MV-4-11 (cell line): Measurements from ENCODE around the gene STX18.

Experiments used
- DNase-seq: peaks from one replicate; lab custom pipeline; 2025; lab: John Stamatoyannopoulos, UW

The STX18 gene

DNA sequence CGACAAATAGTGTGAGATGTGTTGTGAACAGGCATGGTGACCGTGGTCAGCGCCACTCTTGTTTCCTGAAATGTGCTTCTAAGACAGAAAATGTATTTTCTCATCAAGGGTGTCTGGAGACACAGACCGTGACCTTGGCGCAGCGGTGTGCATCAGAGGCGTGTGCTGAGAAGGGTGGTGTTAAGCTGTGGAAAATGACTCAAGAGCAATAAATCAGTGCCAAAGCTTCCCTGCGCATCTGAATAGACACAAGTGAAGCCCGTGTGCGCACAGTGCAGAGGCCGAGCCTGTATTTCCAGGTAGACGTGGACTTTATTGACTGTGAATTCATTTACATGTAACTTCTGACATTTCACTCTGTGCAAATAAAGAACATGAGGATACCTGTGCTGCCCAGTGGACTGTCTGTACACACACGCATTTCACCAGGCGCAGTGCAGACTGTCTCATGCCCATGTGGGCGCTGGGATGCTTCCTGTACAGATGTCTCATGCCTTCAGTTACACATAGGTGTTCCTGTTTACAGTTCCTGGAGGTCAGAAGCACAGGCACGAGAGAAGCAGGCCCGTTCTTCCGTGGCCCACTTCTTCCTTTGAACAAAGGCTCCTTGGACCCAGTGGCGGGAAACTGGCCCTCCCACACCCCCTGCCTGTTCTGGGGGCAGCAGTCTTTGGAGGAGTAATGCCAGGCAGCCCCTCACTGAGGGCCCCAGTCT is 123.0 kb downstream of the STX18 start:
- no peak for DNase-seq

GRCh38 chr4:4417886-4418285 is 124.0 kb downstream of the STX18 start:
- DNase-seq, result no peak

DNA sequence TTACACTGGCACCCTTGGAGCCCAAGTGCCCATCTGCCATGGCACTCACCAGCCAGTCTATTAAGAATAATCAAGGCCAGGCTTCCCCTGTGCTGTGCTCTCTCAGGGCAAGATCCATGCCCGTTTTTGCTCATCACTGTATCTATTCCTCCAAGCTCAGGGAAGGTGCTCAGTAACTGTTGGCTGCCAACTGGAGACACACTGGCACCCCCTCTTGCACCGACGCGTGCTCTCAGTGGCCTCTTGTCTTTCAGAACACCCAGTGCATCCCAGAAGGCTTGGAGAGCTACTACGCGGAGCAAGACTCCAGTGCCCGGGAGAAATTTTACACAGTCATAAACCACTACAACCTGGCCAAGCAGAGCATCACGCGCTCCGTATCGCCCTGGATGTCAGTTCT is 124.9 kb downstream of the STX18 start:
- no peak for DNase-seq

DNA sequence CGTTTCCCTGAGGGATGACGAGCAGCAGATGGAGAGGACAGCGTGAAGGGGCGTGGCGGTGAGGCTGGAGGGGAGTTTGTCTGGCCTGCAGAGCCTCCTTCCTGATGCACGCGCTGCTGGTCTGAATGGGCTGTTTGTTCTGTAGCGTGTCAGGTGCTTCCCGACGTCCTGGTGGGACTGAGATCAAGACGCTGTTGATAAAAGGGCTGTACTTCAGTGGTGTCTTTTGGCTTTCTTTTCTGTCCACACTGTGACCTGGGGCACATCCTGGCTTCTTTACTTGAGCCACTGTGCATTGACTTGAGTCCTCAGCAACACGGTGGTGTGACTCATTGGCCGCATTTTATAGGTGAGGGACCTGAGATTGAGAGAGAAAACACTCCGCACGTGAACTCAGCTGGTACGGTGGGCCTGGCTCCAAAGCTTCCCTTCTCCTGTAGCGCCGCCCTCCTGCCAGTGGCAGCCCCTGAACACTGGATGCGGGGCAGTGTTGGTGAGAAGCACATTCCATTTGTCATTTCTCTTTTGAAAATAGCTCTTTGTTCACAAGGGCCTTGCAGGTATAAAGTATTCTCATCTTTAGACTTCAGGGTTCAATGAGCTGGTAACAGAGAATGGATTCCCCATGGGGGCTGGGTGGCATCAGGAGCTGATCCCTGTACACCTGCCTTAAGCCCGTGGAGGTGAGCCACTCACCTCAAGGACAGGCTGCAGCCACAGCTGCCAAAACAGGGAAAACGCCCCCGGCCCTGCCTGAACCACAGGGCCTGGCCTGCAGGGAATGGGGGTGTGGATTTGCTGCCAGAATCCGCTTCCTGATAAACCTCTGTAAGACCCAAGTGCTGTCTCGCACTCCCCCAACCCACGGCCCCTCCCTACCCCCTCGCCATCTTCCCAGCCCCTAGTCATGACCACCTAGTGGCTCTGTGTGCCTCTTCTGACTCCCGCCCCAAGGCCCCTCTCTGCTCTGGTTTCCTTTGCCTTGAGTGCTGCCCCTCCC is 125.7 kb downstream of the STX18 start:
- no peak for DNase-seq

DNA sequence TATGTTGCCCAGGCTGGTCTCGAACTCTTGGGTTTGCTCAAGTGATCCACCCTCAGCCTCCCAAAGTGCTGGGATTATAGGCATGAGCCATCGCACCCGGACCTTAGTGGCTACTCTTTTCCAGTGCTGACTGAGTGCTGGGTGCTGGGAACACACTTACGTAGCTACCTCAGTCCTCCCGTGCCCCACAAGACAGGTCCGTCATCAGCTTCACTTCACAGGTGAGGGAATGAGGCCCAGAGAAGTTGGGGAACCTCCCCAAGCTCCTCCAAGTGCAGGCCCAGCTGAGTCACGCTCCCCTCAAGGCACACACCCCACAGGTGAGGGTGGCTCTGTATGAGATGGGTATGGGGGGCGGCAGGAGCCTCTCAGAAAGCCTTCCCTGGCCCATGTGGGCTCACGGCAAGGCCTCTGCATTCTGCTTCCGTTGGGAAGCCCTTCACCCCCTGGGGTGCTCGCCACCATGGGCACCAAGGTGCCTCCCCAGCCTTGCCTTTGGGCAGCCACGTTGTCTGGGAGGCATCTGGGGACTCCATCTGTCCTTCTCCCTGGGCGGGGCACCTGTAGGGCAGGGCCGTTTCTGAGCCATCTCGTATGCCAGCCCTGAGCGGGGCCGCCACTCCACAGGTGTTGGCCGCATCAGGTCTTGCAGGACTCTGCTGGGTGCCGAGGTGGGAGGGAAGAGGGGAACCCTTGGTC is 126.6 kb downstream of the STX18 start:
- DNase-seq, result no peak

DNA sequence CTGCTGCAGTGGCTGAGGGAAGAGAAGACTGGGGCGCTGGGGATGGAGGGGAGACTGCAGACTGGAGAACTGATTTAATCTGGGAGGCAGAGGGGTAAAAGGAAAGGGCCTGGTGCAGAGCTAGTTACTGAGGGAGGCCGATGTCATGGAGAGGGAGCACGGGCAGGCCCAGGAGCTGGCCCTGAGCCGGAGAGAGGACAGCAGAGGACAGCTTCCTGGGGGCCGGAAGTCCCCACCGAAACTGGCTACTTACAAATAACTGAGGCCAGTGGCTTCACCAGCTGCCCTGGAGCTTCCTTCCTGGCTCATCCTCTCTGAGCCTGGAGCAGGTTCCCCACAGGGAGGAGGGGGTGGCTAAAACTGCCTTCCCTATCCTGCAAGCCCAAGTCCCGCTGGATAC is 128.0 kb downstream of the STX18 start:
- no peak for DNase-seq

DNA sequence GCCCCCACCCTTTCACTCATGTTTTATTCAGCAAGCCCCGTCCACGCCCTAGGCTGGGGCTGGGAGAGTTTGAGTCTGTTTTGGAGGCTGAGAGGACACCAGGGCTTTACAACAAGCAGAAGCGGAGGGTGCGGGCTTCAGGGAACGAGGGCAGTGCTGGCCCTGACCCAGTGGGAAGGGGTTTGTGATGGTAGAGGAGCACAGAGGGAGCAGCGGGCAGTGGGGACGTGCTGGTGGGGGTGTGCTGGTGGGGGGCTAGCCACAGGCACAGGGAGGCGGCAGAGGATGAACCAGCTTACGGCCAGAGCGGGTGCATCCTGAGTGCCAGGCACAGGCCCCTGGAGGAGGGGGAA is 128.5 kb downstream of the STX18 start:
- DNase-seq, result no peak

DNA sequence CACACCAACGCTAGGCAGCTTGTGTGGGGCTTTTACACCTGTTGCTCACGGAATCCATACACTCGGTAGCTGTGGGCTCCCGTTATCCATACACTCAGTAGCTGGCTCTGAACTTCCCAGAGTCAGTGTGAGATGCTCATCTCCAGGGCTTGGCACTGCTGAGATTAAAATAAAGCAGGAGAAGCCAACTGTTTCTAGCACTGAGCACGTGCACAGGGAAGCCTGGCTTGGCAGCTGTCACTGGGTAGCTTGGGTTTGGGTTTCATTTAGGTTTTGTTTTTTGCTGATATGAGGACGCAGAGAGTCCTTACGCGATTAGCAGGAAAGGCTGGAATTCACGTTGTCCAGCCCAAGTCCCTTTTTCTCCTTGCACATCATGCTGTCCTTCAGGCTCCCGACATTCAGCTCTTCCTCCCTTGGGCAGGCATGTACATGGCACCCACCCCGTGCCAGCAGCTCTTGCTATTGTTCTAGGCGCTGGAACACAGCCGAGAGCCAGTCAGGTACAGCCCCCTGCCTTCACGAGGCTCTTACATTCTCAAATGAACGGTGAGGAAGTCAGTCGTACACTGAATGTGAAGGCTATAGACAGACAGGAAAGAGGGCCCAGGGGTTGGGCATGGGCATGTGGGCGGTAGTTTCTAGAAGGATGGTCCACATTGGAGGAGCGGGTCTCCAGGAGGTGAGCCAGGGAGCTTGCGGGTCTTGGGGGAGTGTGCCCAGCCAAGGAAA is 129.0 kb downstream of the STX18 start:
- no peak for DNase-seq

DNA sequence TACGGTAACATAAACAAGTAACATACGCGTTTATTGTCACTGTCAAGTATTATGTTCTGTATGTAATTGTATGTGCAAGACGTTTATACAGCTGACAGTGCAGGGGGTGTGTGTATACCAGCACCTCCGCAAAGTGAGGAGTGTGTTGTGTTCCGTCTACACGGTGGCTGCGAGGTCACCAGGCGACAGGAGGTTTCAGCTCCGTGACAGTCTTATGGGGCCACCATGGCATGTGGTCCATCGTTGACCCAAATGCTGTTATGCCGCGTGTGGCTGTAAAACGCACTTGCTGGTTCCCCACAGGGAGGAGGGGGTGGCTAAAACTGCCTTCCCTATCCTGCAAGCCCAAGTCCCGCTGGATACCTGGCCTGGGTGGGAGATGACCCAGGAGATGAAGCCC is 129.9 kb downstream of the STX18 start:
- DNase-seq, result no peak

GRCh38 chr4:4410271-4410670 is 131.6 kb downstream of the STX18 start:
- no peak for DNase-seq

DNA sequence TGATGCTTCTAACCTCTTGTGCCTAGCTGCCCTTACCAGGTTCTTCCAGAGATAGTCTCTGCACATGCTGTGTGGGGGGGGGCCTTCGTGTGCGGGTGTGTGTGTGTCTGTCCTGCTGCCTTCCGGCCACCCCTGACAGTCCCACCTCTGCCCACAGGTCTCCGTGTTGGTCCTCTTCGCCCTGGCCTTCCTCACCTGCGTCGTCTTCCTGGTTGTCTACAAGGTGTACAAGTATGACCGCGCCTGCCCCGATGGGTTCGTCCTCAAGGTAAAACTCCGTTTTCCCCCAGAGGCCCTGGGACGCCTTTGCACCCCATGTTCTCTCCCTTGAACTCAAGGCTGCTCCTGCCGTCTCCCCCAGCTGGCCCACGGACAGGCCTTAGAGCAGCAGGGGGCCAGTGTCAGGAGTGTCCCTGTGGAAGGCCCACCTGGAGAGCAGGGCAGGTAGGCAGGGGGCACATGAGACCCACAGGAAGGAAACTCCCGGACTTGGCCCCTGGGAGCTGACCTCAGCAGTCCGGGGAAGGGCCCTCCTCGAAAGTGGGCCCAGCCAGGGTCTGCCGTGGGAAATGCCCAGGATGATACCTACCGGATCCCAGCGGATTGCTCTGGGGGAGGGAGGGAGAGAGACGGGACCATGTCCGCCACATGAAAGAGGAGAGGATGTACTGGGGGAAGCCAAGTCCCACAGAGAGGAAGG is 132.3 kb downstream of the STX18 start:
- no peak for DNase-seq

DNA sequence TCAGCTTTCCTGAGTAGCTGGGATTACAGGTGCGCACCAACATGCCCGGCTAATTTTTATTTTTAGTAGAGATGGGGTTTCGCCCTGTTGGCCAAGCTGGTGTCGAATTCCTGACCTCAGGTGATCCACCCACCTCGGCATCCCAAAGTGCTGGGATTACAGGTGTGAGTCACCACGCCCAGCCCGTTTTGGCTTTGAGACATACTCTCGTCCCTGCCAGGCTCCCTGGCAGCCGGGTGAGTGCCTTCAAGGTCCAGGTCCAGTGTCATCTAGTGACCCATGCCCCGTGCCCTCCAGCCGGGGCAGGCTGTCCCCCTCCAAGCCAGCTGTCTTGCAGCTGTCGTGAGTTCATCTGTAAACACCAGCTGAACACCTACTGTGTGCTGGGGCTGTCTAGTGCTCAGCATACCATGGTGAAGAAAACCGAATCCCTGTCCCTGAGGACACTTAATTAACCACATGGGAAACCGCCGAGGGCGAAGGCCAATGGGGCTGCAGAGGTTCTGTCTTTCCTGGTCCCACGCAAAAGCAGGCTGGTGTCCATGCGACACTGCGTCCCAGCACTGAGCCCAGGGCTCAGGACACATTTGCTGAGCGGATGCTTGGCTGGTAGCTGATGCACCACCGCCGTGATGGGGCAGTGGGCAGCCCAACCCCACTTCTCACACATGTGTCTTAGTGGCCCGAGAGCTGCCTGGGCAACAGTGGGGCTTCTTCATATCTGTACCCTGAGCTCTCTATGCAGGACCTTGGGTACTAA is 133.1 kb downstream of the STX18 start:
- no peak for DNase-seq

DNA sequence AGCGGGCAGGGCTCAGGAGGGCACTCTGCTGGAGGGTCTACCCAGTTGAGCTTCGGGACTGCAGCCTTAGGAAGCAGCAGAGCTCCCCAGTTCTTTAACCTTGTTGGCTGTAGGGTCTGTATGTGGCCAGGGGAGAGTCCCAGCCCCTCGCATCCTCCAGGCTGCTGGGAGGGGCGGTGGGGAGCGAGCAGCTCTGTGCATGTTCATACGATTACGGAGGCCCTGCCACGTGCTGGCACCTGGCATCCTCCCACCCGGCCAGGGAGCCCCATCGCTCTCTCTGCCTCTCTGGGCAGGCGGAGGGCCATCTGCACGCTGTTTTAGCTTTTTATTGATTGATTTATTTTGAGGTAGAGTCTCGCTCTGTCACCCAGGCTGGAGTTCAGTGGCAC is 133.7 kb downstream of the STX18 start:
- DNase-seq, result no peak

DNA sequence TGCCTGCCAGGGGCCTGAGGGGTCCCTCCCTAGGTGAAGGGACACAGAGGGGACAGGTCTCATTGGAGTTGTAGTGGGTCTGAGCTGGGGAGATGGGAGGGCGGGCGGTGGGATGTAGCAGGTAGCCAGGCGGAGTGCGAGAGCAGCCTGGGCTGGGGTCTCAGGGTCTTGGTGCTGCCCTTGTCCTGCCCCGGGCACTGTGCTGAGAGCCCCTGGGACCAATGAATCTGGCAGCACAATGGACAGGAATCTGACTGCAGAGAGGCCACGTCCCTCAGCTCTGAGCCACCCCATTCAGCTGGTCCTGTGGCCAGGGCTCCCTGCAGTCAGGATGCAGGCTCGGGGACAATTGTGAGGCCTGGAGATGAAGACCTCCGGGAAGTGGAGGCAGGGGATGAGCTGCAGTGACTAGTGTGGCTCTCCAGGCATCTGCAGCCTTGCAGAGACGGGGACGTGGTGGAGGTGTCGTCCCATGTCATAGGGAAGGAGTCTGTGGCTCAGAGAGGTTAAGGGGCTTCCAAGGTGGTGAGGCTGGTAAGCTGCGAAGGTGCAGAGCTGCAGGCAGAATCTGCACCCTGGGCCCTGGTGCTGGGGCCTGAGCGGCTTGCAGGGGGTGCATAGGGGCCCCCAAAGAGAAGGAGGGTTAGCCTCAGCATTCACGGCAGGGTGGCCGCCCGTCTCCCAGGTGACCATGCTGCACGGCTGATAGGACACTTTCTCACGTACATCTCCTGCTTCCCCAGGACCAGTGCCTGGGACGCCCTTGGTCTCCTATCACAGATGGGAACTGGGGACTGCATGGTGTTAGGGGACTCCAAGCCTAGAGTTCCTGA is 134.3 kb downstream of the STX18 start:
- DNase-seq, result no peak

- no peak for DNase-seq
Observed at GRCh38 chr4:4406455-4407298, 135.2 kb downstream of the STX18 start.

DNA sequence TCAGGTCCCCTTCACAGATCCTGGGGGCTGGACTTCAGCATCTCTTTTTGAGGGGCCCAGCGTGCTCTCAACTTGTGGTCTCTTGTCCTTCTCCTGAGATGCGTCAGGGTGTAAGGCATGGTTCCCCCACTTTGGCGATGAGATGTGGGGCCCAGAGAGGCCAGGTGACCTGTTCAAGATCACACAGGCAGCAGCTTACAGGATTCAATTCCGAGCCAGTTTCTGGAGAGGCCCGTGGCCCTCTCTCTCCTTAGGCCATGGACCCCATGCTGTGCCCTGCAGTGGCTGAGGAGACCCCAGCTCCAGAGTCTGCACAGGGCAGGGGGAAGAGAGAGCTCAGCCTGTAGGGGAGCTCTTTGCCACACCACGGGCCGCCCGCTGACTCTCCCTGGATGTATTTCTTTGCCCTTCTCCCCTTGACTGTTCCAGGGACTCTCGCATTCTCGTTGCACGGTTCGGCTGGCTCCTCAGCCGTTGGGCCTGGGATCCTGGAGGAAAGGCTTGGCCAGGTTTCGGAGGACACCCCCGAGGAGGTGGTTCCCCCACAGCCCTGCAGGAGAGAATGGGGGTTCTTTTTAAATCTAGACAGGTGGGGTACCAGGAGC is 136.4 kb downstream of the STX18 start:
- no peak for DNase-seq

DNA sequence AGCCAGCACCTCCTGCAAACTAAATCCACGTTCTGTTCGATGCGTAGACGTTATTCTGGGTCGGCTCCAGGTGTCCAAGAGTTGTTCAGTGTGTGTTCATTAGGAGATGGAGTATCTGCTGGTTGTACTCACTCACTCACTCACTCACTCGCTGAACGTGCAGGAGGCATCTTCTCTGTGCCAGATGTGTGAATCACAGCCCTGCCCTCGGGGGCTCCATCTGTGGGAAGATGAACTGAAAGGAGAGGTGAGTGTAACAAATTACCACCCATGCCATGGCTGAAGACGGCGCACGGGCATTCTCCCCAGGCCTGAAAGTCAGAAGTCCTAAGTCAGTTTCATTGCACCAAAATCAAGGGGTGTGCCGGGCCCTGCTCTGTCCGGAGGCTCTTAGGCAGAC is 138.9 kb downstream of the STX18 start:
- no peak for DNase-seq

- no peak for DNase-seq
Observed at GRCh38 chr4:4401036-4401435, 140.8 kb downstream of the STX18 start.
